NCI-H146 (cell line): Measurements from ENCODE around the gene MTRF1L.

Source experiments
- DNase-seq: peaks from one replicate; lab custom pipeline; 2025; lab: John Stamatoyannopoulos, UW

The MTRF1L gene

GRCh38 chr6:153002613-153003365, at the start of gene MTRF1L:
MTRF1L (minus strand) TSS chr6:153002709; CDS start chr6:153002685, 24 bp downstream.
- DNase-seq, result peak; percentile 99

- DNase-seq, result no peak
Observed at GRCh38 chr6:153051801-153052200, 49.3 kb upstream of the MTRF1L start.

- no peak for DNase-seq
Observed at GRCh38 chr6:153048631-153049030, 46.1 kb upstream of the MTRF1L start.

- no peak for DNase-seq
Observed at GRCh38 chr6:153047386-153047785, 44.9 kb upstream of the MTRF1L start.

- DNase-seq, result no peak
Observed at GRCh38 chr6:153045271-153045670, 42.8 kb upstream of the MTRF1L start.

- DNase-seq, result peak; percentile 10
Observed at GRCh38 chr6:153044295-153044694, 41.8 kb upstream of the MTRF1L start.

- DNase-seq, result peak; percentile 93
Observed at GRCh38 chr6:153043719-153044118, 41.2 kb upstream of the MTRF1L start.

- no peak for DNase-seq
Observed at GRCh38 chr6:153038378-153039057, 36.0 kb upstream of the MTRF1L start.

GRCh38 chr6:153034139-153034538, 31.6 kb upstream of the MTRF1L start:
- DNase-seq, result no peak

- peak; percentile 51 for DNase-seq
Observed at GRCh38 chr6:153032255-153032882, 29.9 kb upstream of the MTRF1L start.

GRCh38 chr6:153031335-153031955, 28.9 kb upstream of the MTRF1L start:
- DNase-seq, result no peak

- DNase-seq, result no peak
Observed at GRCh38 chr6:153028963-153029362, 26.5 kb upstream of the MTRF1L start.

- DNase-seq, result no peak
Observed at GRCh38 chr6:153028286-153028685, 25.8 kb upstream of the MTRF1L start.

GRCh38 chr6:153027480-153027879, 25.0 kb upstream of the MTRF1L start:
- DNase-seq, result no peak

- no peak for DNase-seq
Observed at GRCh38 chr6:153024709-153025017, 22.2 kb upstream of the MTRF1L start.

GRCh38 chr6:153023977-153024708, 21.6 kb upstream of the MTRF1L start:
- peak; percentile 69 for DNase-seq

- DNase-seq, result no peak
Observed at GRCh38 chr6:153018355-153018754, 15.8 kb upstream of the MTRF1L start.

- no peak for DNase-seq
Observed at GRCh38 chr6:153016846-153017245, 14.3 kb upstream of the MTRF1L start.

- no peak for DNase-seq
Observed at GRCh38 chr6:153015094-153015640, 12.7 kb upstream of the MTRF1L start.

- no peak for DNase-seq
Observed at GRCh38 chr6:153013438-153013837, 10.9 kb upstream of the MTRF1L start.

GRCh38 chr6:153012856-153013255, 10.3 kb upstream of the MTRF1L start:
- no peak for DNase-seq

- DNase-seq, result no peak
Observed at GRCh38 chr6:153003366-153003690, 819 bp upstream of the MTRF1L start.
